HepG2 (cell line): ENCODE results near the gene PDPK1. TPM values are rescaled to one million over a fixed set of nuclear protein-coding genes. Genes with fewer than 3 reads are reported as not detected.

Source experiments
- ATAC-seq: fragments of 200-7000 bp; cut with Tn5 transposase; 3 replicates; pipeline ENCODE4 v1.9.1; 2020; ENCODE audit warnings: mild to moderate bottlenecking, moderate library complexity
- BruUV-seq: library from RNA; stranded (reverse); fragments of 400-500 nt; replicated peaks from 2 replicates; lab custom pipeline; 2021; lab: Mats Ljungman, UMichigan
- CTCF ChIA-PET: fragments of 300-600 bp; formaldehyde crosslinking; extraction: SDS; loops from one replicate; lab custom pipeline; 2021; ENCODE audit warnings: low total read pairs, inconsistent platforms, low intra/inter-chr PET ratio; lab: Yijun Ruan, JAX
- POLR2A ChIA-PET: fragments of 350-600 bp; sonication (Branson Sonifier 250); formaldehyde crosslinking; loops from one replicate; lab custom pipeline; 2020; ENCODE audit warnings: antibody characterized with exemption, inconsistent platforms; lab: Yijun Ruan, JAX
- DNase-seq: peaks from one replicate; pipeline ENCODE4 v3.0.0-alpha.2; 2015; ENCODE audit warnings: low spot score
- FAIRE-seq: peaks from 3 replicates; lab custom pipeline; 2011; peaks lifted over from hg19 to GRCh38; lab: Jason Lieb, UNC
- H2AFZ ChIP-seq: one replicate; pipeline ENCODE4 v1.6.1; 2011; ENCODE audit warnings: low read length, inconsistent platforms
- H3K27ac ChIP-seq: fragments of 300-600 bp; 3 replicates; pipeline ENCODE4 v1.8.0; 2011; ENCODE audit warnings: mixed run types, mild to moderate bottlenecking, mixed read lengths, low read length, inconsistent platforms; ENCODE audit not compliant: insufficient read depth; ENCODE audit errors: extremely low read length
- H3K27me3 ChIP-seq, 2 experiments: fragments of 200-600 bp in 1 of 2; 2 replicates in 1 of 2; 3 replicates in 1 of 2; pipeline versions ENCODE4 v1.6.0 to v1.8.0; 2011; ENCODE audit warnings: low read length in 2 of 2, mild to moderate bottlenecking in 2 of 2, moderate library complexity in 2 of 2, inconsistent platforms in 1 of 2; ENCODE audit not compliant: insufficient read depth in 2 of 2, control insufficient read depth in 1 of 2
- H3K36me3 ChIP-seq, 2 experiments: fragments of 200-600 bp in 1 of 2; replicated peaks in 1 of 2; 2 replicates in 1 of 2; 3 replicates in 1 of 2; pipeline versions ENCODE4 v1.5.1 to v1.8.0; 2011; ENCODE audit warnings: low read length in 2 of 2, inconsistent platforms in 1 of 2; ENCODE audit not compliant: insufficient read depth in 2 of 2, control insufficient read depth in 1 of 2
- H3K4me1 ChIP-seq: 2 replicates; pipeline ENCODE4 v1.5.1; 2012; ENCODE audit warnings: low read length, inconsistent platforms; ENCODE audit not compliant: insufficient read depth
- H3K4me2 ChIP-seq: 2 replicates; pipeline ENCODE4 v1.6.0; 2011; ENCODE audit warnings: low read depth, low read length, inconsistent platforms
- H3K4me3 ChIP-seq, 3 experiments: fragments of 200-600 bp in 1 of 3; sonication (generic), shearing (Covaris generic) in 1 of 3; replicated peaks in 1 of 3; 2 replicates each; pipeline ENCODE4 v1.5.1; 2011 to 2016; ENCODE audit warnings: low read length in 3 of 3, inconsistent platforms in 2 of 3, low read depth in 2 of 3, mild to moderate bottlenecking in 2 of 3, control low read depth in 1 of 3, mixed read lengths in 1 of 3; ENCODE audit not compliant: insufficient read depth in 1 of 3
- H3K79me2 ChIP-seq: one replicate; pipeline ENCODE4 v1.6.1; 2011; ENCODE audit warnings: low read length, inconsistent platforms; ENCODE audit not compliant: insufficient read depth
- H3K9ac ChIP-seq: 2 replicates; pipeline ENCODE4 v1.6.0; 2011; ENCODE audit warnings: mild to moderate bottlenecking, low read depth, low read length, inconsistent platforms; ENCODE audit not compliant: insufficient read depth
- H3K9me3 ChIP-seq: 2 replicates; pipeline ENCODE4 v1.5.1; 2012; ENCODE audit warnings: mild to moderate bottlenecking, low read length
- H4K20me1 ChIP-seq: 2 replicates; pipeline ENCODE4 v1.6.0; 2011; ENCODE audit warnings: inconsistent platforms, mild to moderate bottlenecking, low read length, moderate library complexity; ENCODE audit not compliant: insufficient read depth
- AHR ChIP-seq: IDR thresholded peaks from 2 replicates; pipeline ENCODE4 v1.6.1; 2018; ENCODE audit warnings: missing genetic modification reagents, missing compliant biosample characterization
- ARID4A ChIP-seq: sonication (generic); formaldehyde crosslinking; IDR thresholded peaks from 2 replicates; pipeline ENCODE4 v1.5.0; 2020; ENCODE audit warnings: mild to moderate bottlenecking, missing genetic modification reagents, borderline replicate concordance
- MED1 ChIP-seq: sonication (generic); formaldehyde crosslinking; IDR thresholded peaks from 2 replicates; pipeline ENCODE4 v1.4.0; 2020; ENCODE audit warnings: missing genetic modification reagents
- ZFP90 ChIP-seq: sonication (generic); formaldehyde crosslinking; IDR thresholded peaks from 2 replicates; pipeline ENCODE4 v1.8.0; 2022; ENCODE audit warnings: missing genetic modification reagents, mild to moderate bottlenecking, inconsistent platforms, borderline replicate concordance
- ZNF629 ChIP-seq: sonication (generic); formaldehyde crosslinking; conservative IDR thresholded peaks from 2 replicates; pipeline ENCODE4 v1.5.0; 2020; ENCODE audit warnings: missing genetic modification reagents
- ZNF710 ChIP-seq: sonication (generic); formaldehyde crosslinking; IDR thresholded peaks from 2 replicates; pipeline ENCODE4 v1.5.0; 2020; ENCODE audit warnings: mild to moderate bottlenecking, missing genetic modification reagents, borderline replicate concordance
- whole genome bisulfite sequencing: methylation state at CpG from one replicate; pipeline ENCODE4 v1.1.6; 2017; ENCODE audit warnings: low lambda C conversion rate; 5-methylcytosine and 5-hydroxymethylcytosine counted together
- in situ Hi-C: cut with HindIII; loops from 2 replicates; pipeline ENCODE4 v1.10.0; 2017; ENCODE audit warnings: low pct_unique_long_range_greater_than_20kb; ENCODE audit not compliant: extremely low pct_ligation_motif_present
- intact Hi-C: fragments of 100-400 bp; cut with micrococcal nuclease; formaldehyde crosslinking; loops from one replicate; pipeline ENCODE4 v1.10.0; 2022; ENCODE audit not compliant: unreplicated experiment
- polyA plus RNA-seq, 8 experiments: library from polyadenylated mRNA; depleted of rRNA in 3 of 8; stranded (reverse) in 7 of 8; unstranded in 1 of 8; fragments of >200 nt; fragmentation: Illumina TruSeq in 4 of 8; extraction: Trizol in 4 of 8; gene quantifications; 2 replicates each; pipeline versions ENCODE4 v1.2.1 to v1.2.3, GENCODE V29; 2011 to 2016; ENCODE audit warnings: low read depth in 4 of 8, missing spikeins in 1 of 8, mixed read lengths in 1 of 8; ENCODE audit not compliant: insufficient read depth in 1 of 8
- total RNA-seq, 5 experiments: library from RNA; depleted of rRNA; stranded (reverse); fragments of >200 nt; fragmentation: Illumina TruSeq; extraction: Trizol; gene quantifications; 2 replicates each; pipeline ENCODE4 v1.2.3, GENCODE V29; 2016; ENCODE audit warnings: low read depth in 1 of 5
- TF ChIP-seq, protein P1 (sequence below): sonication (generic); formaldehyde crosslinking; IDR thresholded peaks from 2 replicates; pipeline ENCODE4 v1.5.0; 2020; ENCODE audit warnings: mild to moderate bottlenecking, missing genetic modification reagents, moderate library complexity
- TF ChIP-seq, protein P2 (sequence below): sonication (generic); formaldehyde crosslinking; IDR thresholded peaks from 2 replicates; pipeline ENCODE4 v1.5.1; 2020; ENCODE audit warnings: mild to moderate bottlenecking, missing genetic modification reagents, moderate library complexity

The PDPK1 gene
- total and polyA plus RNA-seq, 2 of the 13 experiments (the other 11 are each of a cell fraction or from before 2014, with no cell fraction given) = 59.6 to 129 TPM

- H3K27me3 ChIP-seq = no peaks in the 10 kb centered on the region
- FAIRE-seq = no peak
- ChIA-PET CTCF (interaction anchor here (0.8 to 2.2 kb wide), 5 partner anchors 28 to 161 kb away, joined by 3 to 28 read pairs (median 8); partner anchors contain the start of genes ABCA3, CCNF and TBC1D24), POLR2A (interaction anchor here (0.9 to 1.4 kb wide), 6 partner anchors 11 to 251 kb away, joined by 4 to 7 read pairs (median 6); partner anchors contain the start of genes AMDHD2, ECI1, TBC1D24 and TEDC2)
- no peak; the same call in 1 of the 3 replicates for ATAC-seq
- peaks cover 22% of the 10 kb centered on the region for H3K4me1 ChIP-seq
- intact Hi-C loops = loop anchor here (1.0 to 10.0 kb wide), 2 partner anchors 72 to 157 kb away; partner anchors contain the start of gene ABCA3
- no peaks in the 10 kb centered on the region for H3K79me2 ChIP-seq
- no TSS peak for BruUV-seq
- WGBS = 86% methylated on average over 9 of the region's 18 CpGs
- no peak overlapping the region for H3K27ac ChIP-seq
- no peaks in the 10 kb centered on the region for H3K9me3 ChIP-seq
- no peak overlapping the region for H3K4me3 ChIP-seq
- H4K20me1 ChIP-seq = no peaks in the 10 kb centered on the region
- H3K4me2 ChIP-seq = no peak overlapping the region
- no peak for DNase-seq
- peaks cover 7 to 16% of the 10 kb centered on the region in 2 experiments; a peak in 3 of 5 replicates for H3K36me3 ChIP-seq
- in situ Hi-C loops = loop anchor here (5.0 kb wide), 1 partner anchor 75 kb away; the partner anchor contains the start of gene CCNF
- H3K9ac ChIP-seq = no peak overlapping the region
- H2AFZ ChIP-seq = no peak overlapping the region
- TF ChIP-seq ZNF710 = no peak
- TF ChIP-seq ZFP90 (CRISPR knock-in tag) = no peak
- no peak for TF ChIP-seq AHR (CRISPR knock-in tag)
- TF ChIP-seq ZNF629 = peak; percentile 54
- TF ChIP-seq, protein P1, sequence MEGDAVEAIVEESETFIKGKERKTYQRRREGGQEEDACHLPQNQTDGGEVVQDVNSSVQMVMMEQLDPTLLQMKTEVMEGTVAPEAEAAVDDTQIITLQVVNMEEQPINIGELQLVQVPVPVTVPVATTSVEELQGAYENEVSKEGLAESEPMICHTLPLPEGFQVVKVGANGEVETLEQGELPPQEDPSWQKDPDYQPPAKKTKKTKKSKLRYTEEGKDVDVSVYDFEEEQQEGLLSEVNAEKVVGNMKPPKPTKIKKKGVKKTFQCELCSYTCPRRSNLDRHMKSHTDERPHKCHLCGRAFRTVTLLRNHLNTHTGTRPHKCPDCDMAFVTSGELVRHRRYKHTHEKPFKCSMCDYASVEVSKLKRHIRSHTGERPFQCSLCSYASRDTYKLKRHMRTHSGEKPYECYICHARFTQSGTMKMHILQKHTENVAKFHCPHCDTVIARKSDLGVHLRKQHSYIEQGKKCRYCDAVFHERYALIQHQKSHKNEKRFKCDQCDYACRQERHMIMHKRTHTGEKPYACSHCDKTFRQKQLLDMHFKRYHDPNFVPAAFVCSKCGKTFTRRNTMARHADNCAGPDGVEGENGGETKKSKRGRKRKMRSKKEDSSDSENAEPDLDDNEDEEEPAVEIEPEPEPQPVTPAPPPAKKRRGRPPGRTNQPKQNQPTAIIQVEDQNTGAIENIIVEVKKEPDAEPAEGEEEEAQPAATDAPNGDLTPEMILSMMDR (CRISPR knock-in tag) = no peak
- TF ChIP-seq MED1 (CRISPR knock-in tag) = no peak
- no peak for TF ChIP-seq ARID4A (CRISPR knock-in tag)
- TF ChIP-seq, protein P2, sequence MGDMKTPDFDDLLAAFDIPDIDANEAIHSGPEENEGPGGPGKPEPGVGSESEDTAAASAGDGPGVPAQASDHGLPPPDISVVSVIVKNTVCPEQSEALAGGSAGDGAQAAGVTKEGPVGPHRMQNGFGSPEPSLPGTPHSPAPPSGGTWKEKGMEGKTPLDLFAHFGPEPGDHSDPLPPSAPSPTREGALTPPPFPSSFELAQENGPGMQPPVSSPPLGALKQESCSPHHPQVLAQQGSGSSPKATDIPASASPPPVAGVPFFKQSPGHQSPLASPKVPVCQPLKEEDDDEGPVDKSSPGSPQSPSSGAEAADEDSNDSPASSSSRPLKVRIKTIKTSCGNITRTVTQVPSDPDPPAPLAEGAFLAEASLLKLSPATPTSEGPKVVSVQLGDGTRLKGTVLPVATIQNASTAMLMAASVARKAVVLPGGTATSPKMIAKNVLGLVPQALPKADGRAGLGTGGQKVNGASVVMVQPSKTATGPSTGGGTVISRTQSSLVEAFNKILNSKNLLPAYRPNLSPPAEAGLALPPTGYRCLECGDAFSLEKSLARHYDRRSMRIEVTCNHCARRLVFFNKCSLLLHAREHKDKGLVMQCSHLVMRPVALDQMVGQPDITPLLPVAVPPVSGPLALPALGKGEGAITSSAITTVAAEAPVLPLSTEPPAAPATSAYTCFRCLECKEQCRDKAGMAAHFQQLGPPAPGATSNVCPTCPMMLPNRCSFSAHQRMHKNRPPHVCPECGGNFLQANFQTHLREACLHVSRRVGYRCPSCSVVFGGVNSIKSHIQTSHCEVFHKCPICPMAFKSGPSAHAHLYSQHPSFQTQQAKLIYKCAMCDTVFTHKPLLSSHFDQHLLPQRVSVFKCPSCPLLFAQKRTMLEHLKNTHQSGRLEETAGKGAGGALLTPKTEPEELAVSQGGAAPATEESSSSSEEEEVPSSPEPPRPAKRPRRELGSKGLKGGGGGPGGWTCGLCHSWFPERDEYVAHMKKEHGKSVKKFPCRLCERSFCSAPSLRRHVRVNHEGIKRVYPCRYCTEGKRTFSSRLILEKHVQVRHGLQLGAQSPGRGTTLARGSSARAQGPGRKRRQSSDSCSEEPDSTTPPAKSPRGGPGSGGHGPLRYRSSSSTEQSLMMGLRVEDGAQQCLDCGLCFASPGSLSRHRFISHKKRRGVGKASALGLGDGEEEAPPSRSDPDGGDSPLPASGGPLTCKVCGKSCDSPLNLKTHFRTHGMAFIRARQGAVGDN (CRISPR knock-in tag) = peak; percentile 20; the same call in 1 of the 2 replicates
Observed at GRCh38 chr16:2501946-2502895, 35.6 kb upstream of the PDPK1 start.
